ENCODE data around the gene LHX4. TPM values are rescaled to one million over a fixed set of nuclear protein-coding genes. Genes with fewer than 3 reads are reported as not detected.

LHX4 gene
- total and polyA plus RNA-seq, 9 of the 15 experiments (the other 6 are each of a cell fraction or from before 2014, with no cell fraction given), result 0.01 to 0.11 (median 0.07) TPM; not detected in 5

DNA sequence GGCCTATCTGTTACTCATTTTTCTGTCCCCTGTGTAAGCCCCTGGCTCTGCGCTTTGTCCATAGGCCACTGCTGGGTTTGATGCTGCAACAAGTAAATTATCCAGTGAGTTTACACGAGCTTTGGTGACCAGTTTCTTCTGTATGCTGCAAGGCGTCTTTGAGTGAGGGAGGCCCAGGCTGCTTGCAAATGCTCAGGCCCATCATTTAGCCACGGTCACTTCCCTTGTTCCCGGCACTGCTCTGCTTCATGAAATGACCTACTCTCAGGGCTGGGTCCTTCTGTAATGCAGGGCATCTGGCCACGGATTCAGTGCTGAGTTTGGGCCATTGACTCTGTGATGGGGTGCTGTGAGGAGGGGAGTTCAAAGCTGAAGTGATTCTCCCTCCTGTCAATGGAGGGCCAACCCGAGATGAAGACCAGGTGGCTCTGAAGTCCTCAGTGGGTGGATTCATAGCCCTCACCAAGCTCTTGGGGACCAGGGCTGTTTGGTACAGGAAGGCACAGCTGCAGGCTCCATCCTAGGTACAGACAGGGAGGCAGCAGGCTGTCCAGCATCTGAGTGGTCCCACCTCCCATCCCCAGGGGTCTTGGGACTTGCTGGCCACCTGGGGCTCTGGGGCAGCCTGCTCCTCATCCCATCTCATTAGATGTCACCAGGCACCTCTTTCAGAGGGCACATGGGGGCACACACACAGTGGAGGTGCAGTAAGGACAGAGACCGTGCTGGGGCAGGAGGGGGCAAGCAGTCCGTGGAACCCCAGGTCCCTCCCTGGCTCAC lies 21.7 kb downstream of the LHX4 start:
- Histone ChIP-seq H3K4me1 (replicated peaks in 1 of 2; ENCODE audit: control insufficient read depth in 2 of 2, insufficient read depth in 2 of 2, low read length in 2 of 2) (peaks cover 0 to 21% of the 10 kb centered on the region in 2 experiments; a peak in 3 of 5 replicates), H3K36me3 (ENCODE audit: control insufficient read depth, insufficient read depth, low read length) (no peaks in the 10 kb centered on the region), H3K9me3 (replicated peaks; ENCODE audit: control insufficient read depth, insufficient read depth, low read depth, low read length) (no peaks in the 10 kb centered on the region), H2AFZ (ENCODE audit: low read depth, low read length) (no peak overlapping the region), H3K9me1 (ENCODE audit: control insufficient read depth, insufficient read depth, low read length) (no peaks in the 10 kb centered on the region), H3K9ac (ENCODE audit: insufficient read depth in 1 of 2, low read depth in 2 of 2, low read length in 2 of 2) (no peak overlapping the region), H3K27me3 (ENCODE audit: control insufficient read depth in 2 of 2, insufficient read depth in 2 of 2, low read length in 2 of 2) (peaks cover 8 to 35% of the 10 kb centered on the region in 2 experiments; a peak in 4 of 5 replicates), H3K79me2 (ENCODE audit: control insufficient read depth, insufficient read depth, low read length) (no peaks in the 10 kb centered on the region), H3K27ac (ENCODE audit: extremely low read depth, low read depth, low read length) (no peak overlapping the region), H4K20me1 (replicated peaks; ENCODE audit: control insufficient read depth, insufficient read depth, low read length) (peaks cover 4% of the 10 kb centered on the region; the same call in 1 of the 2 replicates), H3K4me3 (no peak overlapping the region), H3K4me2 (ENCODE audit: insufficient read depth, low read length) (no peak overlapping the region)
- TF ChIP-seq FOXA3 (CRISPR knock-in tag; conservative IDR thresholded peaks at IDR 0.05 in 1 of 2, IDR thresholded peaks at IDR 0.05 in 1 of 2) (no peak), NFATC3 (IDR thresholded peaks at IDR 0.05) (no peak), ZNF274 (IDR thresholded peaks at IDR 0.05; ENCODE audit: borderline replicate concordance, low read depth, low read length) (no peak)
- CTCF ChIA-PET (ENCODE audit: low intra/inter-chr PET ratio), result interaction anchor here (0.5 to 4.2 kb wide), 10 partner anchors 11 to 1173 kb away, joined by 3 to 41 read pairs (median 5); no protein-coding TSS in a partner anchor
- POLR2A ChIA-PET, result interaction anchor here (1.0 to 1.5 kb wide), 4 partner anchors 9 to 65 kb away, joined by 3 to 6 read pairs (median 4); no protein-coding TSS in a partner anchor
- ATAC-seq (no peak), FAIRE-seq (no peak), DNase-seq (ENCODE audit: extremely low read depth in 1 of 4, low spot score in 3 of 4) (no peak)
- BruUV-seq (replicated peaks), result no TSS peak
- intact Hi-C loops (cut with micrococcal nuclease), result loop anchor here (1.0 to 5.0 kb wide), 5 partner anchors 63 to 231 kb away; no protein-coding TSS in a partner anchor
- in situ Hi-C loops (cut with MboI), result loop anchor here (5.0 to 25.0 kb wide), 3 partner anchors 166 to 911 kb away; no protein-coding TSS in a partner anchor
- 9% methylated on average over 9 of the region's 9 CpGs for WGBS (ENCODE audit: insufficient coverage, low coverage, missing lambda C conversion rate)

Measured in K562 (cell line).